ENCODE results near the gene DMWD.
"Not testable (repeated sequence)": the region's sequence is repeated elsewhere in the genome, so short reads cannot be mapped to it uniquely, and the experiment has no call there.

Gene DMWD

GRCh38 chr19:45769821-45770191 is 22.8 kb downstream of the DMWD start:
- DNase-seq (ENCODE audit: low spot score), result peak; percentile 67

- DNase-seq (ENCODE audit: low spot score), result peak; percentile 98
Measured at GRCh38 chr19:45768984-45769782, 23.5 kb downstream of the DMWD start, which contains the start of gene SIX5. TSS of gene SIX5 (minus strand) at chr19:45769252. CDS start at chr19:45768844, 408 bp downstream.

- peak; percentile 57 for DNase-seq (ENCODE audit: low spot score)
Measured at GRCh38 chr19:45768655-45768983, 24.0 kb downstream of the DMWD start.

- no peak for DNase-seq (ENCODE audit: low spot score)
Measured at GRCh38 chr19:45767881-45768654, 24.6 kb downstream of the DMWD start.

GRCh38 chr19:45767410-45767880 is 25.2 kb downstream of the DMWD start:
- DNase-seq (ENCODE audit: low spot score), result no peak

- DNase-seq (ENCODE audit: low spot score), result no peak
Measured at GRCh38 chr19:45766869-45767346, 25.7 kb downstream of the DMWD start.

- no peak for DNase-seq (ENCODE audit: low spot score)
Measured at GRCh38 chr19:45766296-45766868, 26.3 kb downstream of the DMWD start.

GRCh38 chr19:45765702-45766295 is 26.8 kb downstream of the DMWD start:
- DNase-seq (ENCODE audit: low spot score), result no peak

- no peak for DNase-seq (ENCODE audit: low spot score)
Measured at GRCh38 chr19:45764945-45765701, 27.5 kb downstream of the DMWD start.

- DNase-seq (ENCODE audit: low spot score), result no peak
Measured at GRCh38 chr19:45764475-45764874, 28.2 kb downstream of the DMWD start.

GRCh38 chr19:45763691-45764294 is 28.9 kb downstream of the DMWD start:
- no peak for DNase-seq (ENCODE audit: low spot score)

- DNase-seq (ENCODE audit: low spot score), result no peak
Measured at GRCh38 chr19:45762870-45763631, 29.6 kb downstream of the DMWD start.

GRCh38 chr19:45761714-45762113 is 30.9 kb downstream of the DMWD start:
- DNase-seq (ENCODE audit: low spot score), result no peak

GRCh38 chr19:45758921-45759320 is 33.7 kb downstream of the DMWD start:
- DNase-seq (ENCODE audit: low spot score), result no peak

- DNase-seq (ENCODE audit: low spot score), result no peak
Measured at GRCh38 chr19:45757695-45758094, 35.0 kb downstream of the DMWD start.

- no peak for DNase-seq (ENCODE audit: low spot score)
Measured at GRCh38 chr19:45754323-45754722, 38.3 kb downstream of the DMWD start.

GRCh38 chr19:45753548-45753947 is 39.1 kb downstream of the DMWD start:
- DNase-seq (ENCODE audit: low spot score), result no peak

GRCh38 chr19:45752639-45753038 is 40.0 kb downstream of the DMWD start:
- no peak for DNase-seq (ENCODE audit: low spot score)

GRCh38 chr19:45751483-45751882 is 41.2 kb downstream of the DMWD start:
- DNase-seq (ENCODE audit: low spot score), result not testable (repeated sequence)

GRCh38 chr19:45747513-45747912 is 45.1 kb downstream of the DMWD start:
- DNase-seq (ENCODE audit: low spot score), result no peak
